ENCODE data around the gene MPZL3.

MPZL3 gene

DNA sequence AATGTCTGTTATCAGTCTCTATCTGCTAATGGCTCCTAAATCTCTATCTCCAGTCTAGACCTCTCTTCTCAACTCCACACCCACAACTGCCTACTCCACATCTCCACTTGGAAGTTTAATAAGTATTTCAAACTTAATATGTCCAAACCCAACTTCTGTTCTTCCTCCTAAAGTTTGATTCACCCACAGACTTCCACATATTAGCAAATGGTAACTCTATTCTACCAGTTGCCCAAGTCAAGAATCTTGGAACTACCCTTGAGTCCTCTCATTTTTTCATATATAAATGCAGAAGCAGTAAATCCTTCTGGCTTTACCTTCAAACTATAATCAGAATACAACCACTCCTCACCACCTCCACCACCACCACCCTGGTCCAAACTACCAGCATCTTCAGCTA is 20.7 kb downstream of the MPZL3 start:
- no peak for DNase-seq (ENCODE audit: low spot score)

DNA sequence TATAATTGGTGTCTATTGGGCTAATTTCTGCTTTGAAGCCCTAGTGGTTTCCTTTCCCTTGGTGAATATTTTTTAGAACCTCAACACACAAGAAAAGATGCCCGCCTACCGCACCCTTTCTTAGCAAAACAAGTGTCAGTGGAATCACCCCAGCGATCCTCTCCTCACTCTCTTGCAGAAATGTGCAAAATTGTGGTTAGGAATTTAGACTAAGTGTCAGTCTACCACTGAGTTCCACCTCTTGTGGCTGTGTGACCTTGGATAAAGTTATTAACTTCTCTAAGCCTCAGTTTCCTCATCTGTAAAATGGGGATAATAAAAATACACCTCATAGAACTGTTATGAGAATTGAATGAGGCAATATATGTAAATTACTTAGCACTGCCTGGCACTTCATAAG is 22.1 kb downstream of the MPZL3 start:
- no peak for DNase-seq (ENCODE audit: low spot score)

- no peak for DNase-seq (ENCODE audit: low spot score)
Observed at GRCh38 chr11:118229274-118229847, 22.8 kb downstream of the MPZL3 start.

- DNase-seq (ENCODE audit: low spot score) = no peak
Observed at GRCh38 chr11:118227865-118228785, 24.0 kb downstream of the MPZL3 start.

DNA sequence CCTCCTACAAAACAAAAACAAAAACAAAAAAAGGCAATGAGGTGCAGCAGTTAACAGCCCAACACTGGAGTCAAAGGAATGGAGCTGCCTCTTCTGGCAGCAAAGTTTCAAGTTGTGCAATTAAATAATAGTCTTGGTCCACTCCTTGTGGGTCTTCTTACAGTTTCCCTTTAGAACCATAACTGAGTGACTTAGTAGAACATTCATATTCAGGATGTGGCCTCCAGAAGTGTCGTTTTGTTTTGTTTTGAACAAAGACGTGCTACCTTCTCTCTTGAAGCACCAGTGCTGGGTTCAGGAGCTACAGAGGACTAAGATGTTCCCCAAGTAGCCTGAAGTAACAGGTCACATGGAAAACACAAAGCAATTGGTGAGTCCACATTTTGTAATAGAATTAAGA is 25.4 kb downstream of the MPZL3 start:
- no peak for DNase-seq (ENCODE audit: low spot score)

- no peak for DNase-seq (ENCODE audit: low spot score)
Observed at GRCh38 chr11:118226296-118226695, 25.9 kb downstream of the MPZL3 start.

DNA sequence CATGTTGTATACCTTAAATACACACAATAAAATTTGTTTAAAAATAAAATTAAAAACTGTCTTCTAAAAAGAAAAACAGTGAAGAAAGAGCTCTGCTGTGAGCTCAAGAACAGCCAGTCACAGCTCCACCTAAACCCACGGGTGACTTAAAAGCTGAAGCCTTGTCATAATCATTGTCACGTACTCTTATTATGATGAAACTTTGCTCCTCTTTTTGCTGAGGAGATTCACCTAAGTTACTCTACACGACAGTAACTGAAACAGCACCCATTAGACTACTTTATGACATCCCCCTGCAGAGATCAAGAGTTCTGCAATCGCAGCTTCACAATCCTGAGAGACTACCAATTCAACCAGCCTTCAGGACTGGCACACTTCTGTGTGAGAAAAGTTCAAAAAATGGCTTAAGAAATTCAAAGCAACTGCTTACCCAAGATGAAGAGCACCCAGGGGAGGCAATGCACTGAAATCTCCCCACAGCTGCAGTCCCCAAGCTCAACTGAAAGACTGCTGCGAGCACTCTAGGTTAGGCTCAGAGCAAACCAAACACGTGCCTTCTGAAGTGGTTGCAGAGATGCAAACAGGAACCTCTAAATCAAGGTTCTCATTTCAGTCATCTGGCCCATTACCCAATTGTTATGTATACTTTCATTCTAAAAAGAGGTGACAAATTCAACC is 27.5 kb downstream of the MPZL3 start, which contains the start of gene JAML:
JAML (minus strand) TSS at position 501 of the 678 bp plus-strand sequence. CDS start 10,145 bp downstream, outside the sequence.
- DNase-seq (ENCODE audit: low spot score) = no peak

- no peak for DNase-seq (ENCODE audit: low spot score)
Observed at GRCh38 chr11:118223992-118224391, 28.2 kb downstream of the MPZL3 start.

DNA sequence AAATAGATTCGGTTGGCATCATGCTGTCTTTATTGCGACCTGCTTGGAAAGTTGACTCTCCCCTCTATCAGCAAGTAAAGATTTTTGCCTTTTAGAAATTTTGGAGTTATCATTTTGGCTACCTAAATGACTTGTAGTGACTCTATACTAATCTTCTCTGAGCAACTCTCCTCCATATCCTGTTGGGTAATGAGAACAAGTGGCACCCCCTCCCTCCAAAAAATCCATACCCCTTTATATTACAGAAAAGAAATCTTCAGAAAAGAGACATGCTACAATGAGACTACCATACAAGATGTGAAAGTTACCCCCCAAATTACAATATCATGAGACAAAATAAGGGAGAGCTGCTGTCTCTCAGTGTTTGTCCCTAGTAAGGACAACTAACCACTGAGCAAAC is 28.6 kb downstream of the MPZL3 start:
- no peak for DNase-seq (ENCODE audit: low spot score)

DNA sequence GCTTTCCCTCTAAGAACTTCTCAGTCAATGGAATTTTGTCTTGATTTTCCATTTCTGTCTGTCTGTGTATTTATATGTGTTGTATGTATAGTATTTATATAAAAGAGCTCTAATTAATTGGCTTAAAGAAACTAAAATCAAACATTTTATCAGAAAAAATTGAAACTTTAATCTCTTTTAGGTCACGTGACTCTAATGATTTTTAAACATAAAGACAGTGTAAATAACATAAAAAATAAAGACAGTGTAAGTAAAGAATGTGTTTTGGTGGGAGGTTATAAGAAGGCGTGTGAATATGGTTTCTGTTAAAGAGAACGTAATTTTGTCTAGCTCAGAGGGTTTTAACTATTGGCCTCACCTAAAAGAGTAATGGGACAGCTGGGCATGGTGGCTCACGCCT is 29.7 kb downstream of the MPZL3 start:
- DNase-seq (ENCODE audit: low spot score) = no peak

- DNase-seq (ENCODE audit: low spot score) = no peak
Observed at GRCh38 chr11:118221419-118221818, 30.7 kb downstream of the MPZL3 start.

DNA sequence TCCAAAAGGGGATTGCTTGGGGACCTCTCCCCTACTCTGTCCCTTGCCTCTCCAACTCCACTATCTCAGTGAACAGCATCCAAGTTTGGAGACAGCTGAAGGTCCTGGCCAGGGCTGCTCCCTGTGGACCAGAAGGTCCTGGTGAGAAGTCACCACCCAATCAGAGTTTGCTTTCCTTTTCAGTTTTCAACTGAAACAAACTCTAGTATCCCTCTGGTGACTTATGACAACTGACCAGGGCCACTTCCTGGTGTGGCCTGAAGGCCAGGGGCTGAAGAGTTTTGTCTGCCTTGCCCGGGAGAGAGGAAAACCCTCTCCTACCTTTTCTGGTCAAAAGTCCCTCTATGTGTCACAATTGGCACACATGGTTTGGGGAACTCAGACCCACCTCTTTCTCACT is 32.4 kb downstream of the MPZL3 start:
- no peak for DNase-seq (ENCODE audit: low spot score)

DNA sequence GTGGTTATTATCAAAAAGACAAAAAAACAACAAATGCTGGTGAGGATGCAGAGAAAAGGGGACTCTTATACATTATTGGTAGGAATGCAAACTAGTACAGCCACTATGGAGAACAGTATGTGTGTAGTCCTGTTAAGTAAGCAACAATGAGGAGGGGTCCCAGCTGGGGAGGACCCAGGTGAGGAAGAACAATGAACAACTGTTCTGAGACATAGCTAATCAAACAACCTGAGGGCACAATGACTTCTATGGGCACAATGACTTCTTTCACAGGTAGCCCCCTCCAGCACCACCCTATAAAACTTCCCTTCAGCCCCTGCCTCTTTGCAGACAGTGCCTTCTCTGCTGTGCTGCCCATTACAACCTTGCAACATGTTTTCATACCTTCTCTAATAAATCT is 32.9 kb downstream of the MPZL3 start:
- no peak for DNase-seq (ENCODE audit: low spot score)

- no peak for DNase-seq (ENCODE audit: low spot score)
Observed at GRCh38 chr11:118217575-118217974, 34.6 kb downstream of the MPZL3 start.

- DNase-seq (ENCODE audit: low spot score) = no peak
Observed at GRCh38 chr11:118216621-118217481, 35.3 kb downstream of the MPZL3 start.

DNA sequence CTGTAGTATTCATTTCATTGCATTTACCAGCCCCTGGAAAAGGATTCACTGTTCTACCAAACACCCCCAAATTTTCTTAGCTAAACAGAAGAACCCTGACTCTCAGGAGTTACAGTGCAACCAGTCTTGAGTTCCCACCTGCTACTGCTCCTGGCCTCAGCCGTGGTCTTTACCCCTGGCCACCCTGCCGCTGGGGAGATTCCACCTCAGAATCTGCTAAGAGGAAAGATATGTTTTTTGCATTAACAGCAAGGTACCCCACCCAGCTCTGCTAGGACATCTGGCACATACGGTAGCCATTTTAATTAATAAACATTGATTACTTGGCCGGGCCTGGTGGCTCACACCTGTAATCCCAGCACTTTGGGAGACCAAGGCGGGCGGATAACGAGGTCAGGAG is 36.4 kb downstream of the MPZL3 start:
- DNase-seq (ENCODE audit: low spot score) = no peak

GRCh38 chr11:118215262-118215661 is 36.9 kb downstream of the MPZL3 start:
- DNase-seq (ENCODE audit: low spot score) = no peak

GRCh38 chr11:118214210-118214914 is 37.8 kb downstream of the MPZL3 start:
- DNase-seq (ENCODE audit: low spot score) = no peak

- DNase-seq (ENCODE audit: low spot score) = no peak
Observed at GRCh38 chr11:118213781-118214180, 38.4 kb downstream of the MPZL3 start.

GRCh38 chr11:118213201-118213600 is 39.0 kb downstream of the MPZL3 start:
- DNase-seq (ENCODE audit: low spot score) = no peak

DNA sequence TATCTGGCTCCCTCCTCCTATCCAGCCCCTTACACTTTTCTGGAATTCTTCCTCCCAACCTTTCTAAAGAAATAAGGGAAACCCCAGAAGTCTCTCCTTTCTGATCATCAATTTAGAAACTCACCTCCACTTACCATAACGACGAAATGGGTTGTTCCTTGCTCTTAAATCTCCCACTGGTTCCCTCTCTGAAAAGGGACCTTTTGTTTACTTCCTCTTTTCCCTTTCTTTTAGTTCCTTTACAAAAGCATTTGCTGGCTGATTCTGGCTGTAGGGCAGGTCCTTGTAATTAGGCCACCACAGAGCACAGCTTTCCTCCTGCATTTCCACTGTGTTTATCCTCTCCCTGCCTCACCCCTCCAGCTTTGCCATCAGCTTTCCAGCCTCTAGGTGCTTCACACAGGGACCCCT is 39.4 kb downstream of the MPZL3 start:
- DNase-seq (ENCODE audit: low spot score) = no peak
